GM18870 (cell line): ENCODE data around the gene DPH6.
"Not testable (repeated sequence)": the region's sequence is repeated elsewhere in the genome, so short reads cannot be mapped to it uniquely, and the experiment has no call there.

Source experiments
- ATAC-seq: cut with Tn5 transposase; IDR thresholded peaks from one replicate; pipeline ENCODE4 v1.9.1; 2021; ENCODE audit warnings: moderate library complexity; ENCODE audit not compliant: unreplicated experiment

DPH6 gene

DNA sequence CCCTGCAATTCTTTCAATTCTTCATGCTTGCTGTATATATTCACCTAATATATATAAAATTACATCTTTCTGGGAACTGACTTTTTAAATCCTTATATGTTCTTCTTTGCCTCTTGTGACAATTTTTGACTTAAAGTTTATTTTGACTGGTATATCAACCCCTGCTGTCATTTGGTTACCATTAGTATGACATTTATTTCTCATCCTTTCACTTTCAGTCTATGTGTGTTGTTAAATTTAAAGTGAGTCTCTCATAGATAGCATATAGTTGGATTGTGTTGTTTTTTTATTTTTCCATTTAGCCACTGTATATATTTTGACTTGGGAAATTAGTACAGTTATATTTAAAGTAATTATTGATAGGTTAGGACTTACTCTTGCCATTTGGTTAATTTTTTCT is 194.9 kb downstream of the DPH6 start:
- ATAC-seq, result no peak

GRCh38 chr15:35349916-35350315 is 196.0 kb downstream of the DPH6 start:
- no peak for ATAC-seq

DNA sequence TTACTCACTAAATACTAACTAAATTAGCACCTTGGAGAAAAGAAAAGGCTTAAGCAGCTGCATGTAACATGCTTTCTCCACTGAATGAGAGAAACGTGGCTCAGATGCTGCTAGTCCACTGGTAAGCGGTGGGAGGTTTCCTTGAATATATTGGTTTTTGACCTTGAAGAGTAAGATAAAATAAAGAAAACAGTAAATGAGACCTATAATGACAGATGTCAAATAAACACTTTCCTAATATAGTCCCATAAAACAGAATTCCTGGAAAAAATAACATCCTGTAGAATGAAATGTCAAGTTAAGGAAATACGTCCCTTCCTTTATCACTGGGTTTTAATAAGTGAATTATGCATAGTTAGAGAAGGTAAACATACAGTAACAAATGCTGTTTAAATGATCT is 215.0 kb downstream of the DPH6 start:
- no peak for ATAC-seq

GRCh38 chr15:35330048-35330695 is 215.8 kb downstream of the DPH6 start:
- no peak for ATAC-seq

DNA sequence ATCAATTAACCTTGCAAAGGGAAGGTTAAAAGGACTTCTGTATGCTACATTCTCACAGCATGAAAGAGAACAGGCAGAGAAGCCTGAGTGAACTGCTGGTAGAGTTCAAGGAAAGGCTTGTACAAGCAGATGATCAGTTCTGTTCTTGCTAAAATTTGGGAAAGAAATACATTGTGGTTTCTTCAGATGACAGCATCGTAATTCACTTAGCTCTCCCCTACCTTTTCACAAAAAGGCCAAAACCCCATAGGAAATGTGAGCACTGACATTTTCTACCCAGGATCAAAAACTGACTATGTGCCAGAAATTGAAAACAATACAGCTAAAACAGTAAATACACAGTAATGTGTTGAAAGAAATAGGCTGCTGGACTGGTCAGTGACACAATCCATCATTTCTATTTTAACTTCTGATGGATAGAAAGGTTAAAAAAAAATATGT is 216.4 kb downstream of the DPH6 start:
- no peak for ATAC-seq

- not testable (repeated sequence) for ATAC-seq
Measured at GRCh38 chr15:35328836-35329235, 217.1 kb downstream of the DPH6 start.

GRCh38 chr15:35327789-35328188 is 218.2 kb downstream of the DPH6 start:
- no peak for ATAC-seq

DNA sequence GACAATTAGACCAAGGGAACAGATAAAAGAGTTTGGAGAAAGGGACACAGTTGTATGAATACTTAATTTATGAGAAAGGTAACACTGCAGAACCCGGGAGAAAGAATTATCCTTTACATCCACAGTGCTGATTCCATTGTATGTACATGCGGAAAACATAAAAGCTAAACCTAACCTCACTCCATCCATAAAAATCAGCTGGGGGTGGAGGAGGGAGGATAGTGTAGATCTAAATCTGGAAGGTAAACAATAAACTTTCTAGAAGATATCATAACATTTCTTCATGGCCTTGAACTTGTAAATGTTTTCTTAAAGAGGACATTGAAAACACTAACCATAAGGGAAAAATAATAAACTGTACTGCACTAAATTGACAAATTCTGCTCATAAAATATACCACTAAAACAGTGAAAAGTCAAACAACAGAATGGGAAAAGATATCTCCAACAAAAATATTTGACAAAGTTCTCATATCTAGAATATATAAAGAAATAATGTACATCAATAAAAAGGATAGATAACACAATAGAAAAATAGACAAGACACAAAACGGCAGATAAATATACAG is 220.5 kb downstream of the DPH6 start:
- ATAC-seq, result no peak

DNA sequence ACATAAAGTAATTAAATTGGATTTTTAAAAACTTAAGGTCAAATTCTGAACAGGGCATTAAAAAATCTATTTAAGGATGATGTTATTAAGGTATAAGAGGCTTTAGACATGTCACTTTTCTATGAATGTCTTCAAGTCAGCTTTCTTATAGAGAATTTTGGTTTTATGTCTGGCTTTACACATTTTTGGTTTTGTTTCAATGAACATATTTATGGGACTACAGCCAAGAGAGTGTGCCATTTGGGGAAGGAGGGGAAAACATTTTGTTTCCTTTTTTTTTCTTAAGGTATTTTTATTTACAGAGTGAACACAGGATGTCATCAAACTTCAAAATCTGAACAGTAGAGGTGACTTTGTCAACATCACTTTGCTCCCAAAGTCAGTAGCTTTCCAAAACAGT is 222.8 kb downstream of the DPH6 start:
- no peak for ATAC-seq

GRCh38 chr15:35321926-35322325 is 224.0 kb downstream of the DPH6 start:
- no peak for ATAC-seq

DNA sequence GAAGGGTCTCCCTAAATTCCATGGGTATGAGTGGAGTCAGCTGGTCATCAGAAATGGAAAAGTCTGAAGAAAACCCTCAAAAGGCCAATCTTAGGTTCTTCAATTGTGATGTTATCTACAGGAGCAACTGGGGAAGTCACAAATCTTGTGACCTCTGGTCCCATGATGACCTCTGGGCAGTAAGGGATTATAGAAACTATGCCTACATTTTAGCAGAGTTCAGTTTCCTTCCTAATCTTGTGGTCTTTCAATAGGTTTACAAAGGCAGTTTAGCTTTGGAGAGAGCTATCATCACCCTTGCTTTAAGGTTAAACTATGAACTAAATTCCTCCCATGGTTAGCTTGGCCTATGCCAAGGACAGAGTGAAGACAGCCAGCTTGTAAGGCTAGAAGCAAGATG is 225.1 kb downstream of the DPH6 start:
- no peak for ATAC-seq
